Spleen (tissue), 11 donors: ENCODE data around the gene CPLX1. TPM values are rescaled to one million over a fixed set of nuclear protein-coding genes. Genes with fewer than 3 reads are reported as not detected.

ENCODE experiments used
- DNase-seq: peaks from one replicate; pipeline ENCODE4 v3.0.0-alpha.2; 2020
- H3K27ac ChIP-seq, 8 donors: fragments of 200-600 bp; sonication (generic) in 7 of 8; 1 replicate in 4 of 8; 2 replicates in 4 of 8; pipeline versions ENCODE4 v1.5.0 to v1.8.0; 2016 to 2021; ENCODE audit warnings: inconsistent platforms in 4 of 8, mild to moderate bottlenecking in 4 of 8, moderate library complexity in 1 of 8
- H3K27me3 ChIP-seq, 7 donors: fragments of 200-600 bp; sonication (generic) in 6 of 7; replicated peaks in 1 of 7; 1 replicate in 4 of 7; 2 replicates in 3 of 7; pipeline versions ENCODE4 v1.5.0 to v1.8.0; 2016 to 2021; ENCODE audit warnings: inconsistent platforms in 3 of 7, mild to moderate bottlenecking in 1 of 7
- H3K36me3 ChIP-seq, 6 donors: fragments of 200-600 bp; sonication (generic) in 5 of 6; 1 replicate in 4 of 6; 2 replicates in 2 of 6; pipeline versions ENCODE4 v1.5.0 to v1.8.0; 2016 to 2021; ENCODE audit warnings: inconsistent platforms in 2 of 6
- H3K4me1 ChIP-seq, 6 donors: fragments of 200-600 bp; sonication (generic) in 5 of 6; 1 replicate in 3 of 6; 2 replicates in 3 of 6; pipeline versions ENCODE4 v1.5.0 to v1.8.0; 2016 to 2021; ENCODE audit warnings: inconsistent platforms in 3 of 6
- H3K4me3 ChIP-seq, 8 donors: fragments of 200-600 bp; sonication (generic) in 7 of 8; 1 replicate in 4 of 8; 2 replicates in 4 of 8; pipeline versions ENCODE4 v1.5.0 to v1.8.0; 2016 to 2021; ENCODE audit warnings: inconsistent platforms in 4 of 8, mild to moderate bottlenecking in 4 of 8, moderate library complexity in 2 of 8
- H3K9me3 ChIP-seq, 8 donors: fragments of 200-600 bp; sonication (generic) in 7 of 8; 1 replicate in 4 of 8; 2 replicates in 4 of 8; pipeline versions ENCODE4 v1.5.0 to v1.8.0; 2016 to 2021; ENCODE audit warnings: inconsistent platforms in 4 of 8
- POLR2A ChIP-seq, 3 donors: fragments of 450-650 bp; IDR thresholded peaks; one replicate each; pipeline ENCODE4 v1.5.1; 2017; ENCODE audit warnings: antibody characterized with exemption in 3 of 3, mild to moderate bottlenecking in 1 of 3
- POLR2AphosphoS5 ChIP-seq, 3 donors: sonication (generic); formaldehyde crosslinking; IDR thresholded peaks; one replicate each; pipeline ENCODE4 v1.5.1; 2017; ENCODE audit warnings: antibody characterized with exemption in 3 of 3
- WGBS, 5 donors: extraction: QIAGEN DNeasy Blood & Tissue Kit in 3 of 5; methylation state at CpG; one replicate each; pipeline versions ENCODE4 v1.1.5 to v1.1.7; 2013 to 2018; 5-methylcytosine and 5-hydroxymethylcytosine counted together
- intact Hi-C: fragments of 100-400 bp; cut with DNase I; formaldehyde crosslinking; loops from one replicate; pipeline ENCODE4 v1.15.0; 2023; ENCODE audit warnings: low total_unique reads
- polyA plus RNA-seq, 3 donors: library from polyadenylated mRNA; stranded (reverse); fragments of 200-250 nt; gene quantifications; one replicate each; pipeline ENCODE4 v1.2.1, GENCODE V29; 2013
- total RNA-seq, 7 donors: library from RNA; depleted of rRNA in 3 of 7; stranded (reverse); fragments of >200 nt in 3 of 7; fragmentation: NEBNext Ultra II Directional in 4 of 7; extraction: Animal tissue kit (Norgen Biotek cat#: 25700) in 4 of 7; gene quantifications; one replicate each; pipeline versions ENCODE4 v1.1.0 to v1.2.1, GENCODE V29; 2016 to 2021
- TF ChIP-seq, protein P1 (sequence below), 11 experiments: fragments of 200-600 bp in 7 of 11; fragments of 450-650 bp in 4 of 11; sonication (generic) in 4 of 11; IDR thresholded peaks in 8 of 11; conservative IDR thresholded peaks in 3 of 11; 1 replicate in 7 of 11; 2 replicates in 4 of 11; pipeline versions ENCODE4 v1.4.0 to v1.8.0; 2016 to 2021; ENCODE audit warnings: antibody characterized with exemption in 11 of 11, inconsistent platforms in 4 of 11, mild to moderate bottlenecking in 1 of 11
- donor health status: healthy with polysubstance abuse.
- donor health status: DM: no; HTN: no; CAD: no; lungs with moderate emphysema.
- donor health status: DM: no; HTN: no; CAD: no.
- donor health status: Bipolar disorder and iron deficiency.
- donor health status: healthy.
- donor health status: DM: no; HTN: no; CAD: no.
- donor health status: DM: yes; HTN: yes; CAD: no.

The CPLX1 gene
- total and polyA plus RNA-seq, 10 donors, result 1.3 to 20.7 (median 11.5) TPM

DNA sequence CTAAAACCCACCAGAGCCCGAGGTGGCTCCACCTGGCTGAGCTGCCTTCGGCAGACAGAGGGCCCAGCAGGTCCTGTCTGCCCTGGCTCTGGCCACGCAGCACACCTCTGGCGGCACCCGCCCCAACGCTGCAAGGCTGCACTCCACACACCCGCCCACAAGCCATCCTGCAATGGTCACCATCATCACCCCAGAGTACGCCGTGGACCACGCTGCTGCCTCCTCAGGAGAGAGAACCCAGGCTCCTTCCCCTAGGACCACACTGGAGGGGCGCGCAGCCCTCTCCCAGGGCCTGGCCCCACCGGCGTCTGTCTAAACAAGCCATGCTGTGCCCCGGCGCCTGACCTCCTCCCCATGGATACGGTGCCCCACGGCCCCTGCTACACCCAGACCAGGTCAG lies 39.6 kb upstream of the CPLX1 start:
- intact Hi-C loops, result no loop called here
- WGBS, 5 donors, result 92 to 98% (median 96%) methylated on average over 10 to 18 of the region's 18 CpGs
- Histone ChIP-seq H3K36me3 (peaks cover 5 to 100% (median 84%) of the 10 kb centered on the region in 6 donors), H3K27me3 (no peaks in the 10 kb centered on the region), H3K27ac (no peak overlapping the region), H3K9me3 (no peaks in the 10 kb centered on the region), H3K4me1 (peaks cover 0 to 13% (median 11%) of the 10 kb centered on the region in 6 donors), H3K4me3 (no peak overlapping the region)
- DNase-seq, result no peak
- TF ChIP-seq POLR2AphosphoS5 (IDR thresholded peaks at IDR 0.05) (no peak), POLR2A (IDR thresholded peaks at IDR 0.05) (no peak)
- TF ChIP-seq, protein P1, sequence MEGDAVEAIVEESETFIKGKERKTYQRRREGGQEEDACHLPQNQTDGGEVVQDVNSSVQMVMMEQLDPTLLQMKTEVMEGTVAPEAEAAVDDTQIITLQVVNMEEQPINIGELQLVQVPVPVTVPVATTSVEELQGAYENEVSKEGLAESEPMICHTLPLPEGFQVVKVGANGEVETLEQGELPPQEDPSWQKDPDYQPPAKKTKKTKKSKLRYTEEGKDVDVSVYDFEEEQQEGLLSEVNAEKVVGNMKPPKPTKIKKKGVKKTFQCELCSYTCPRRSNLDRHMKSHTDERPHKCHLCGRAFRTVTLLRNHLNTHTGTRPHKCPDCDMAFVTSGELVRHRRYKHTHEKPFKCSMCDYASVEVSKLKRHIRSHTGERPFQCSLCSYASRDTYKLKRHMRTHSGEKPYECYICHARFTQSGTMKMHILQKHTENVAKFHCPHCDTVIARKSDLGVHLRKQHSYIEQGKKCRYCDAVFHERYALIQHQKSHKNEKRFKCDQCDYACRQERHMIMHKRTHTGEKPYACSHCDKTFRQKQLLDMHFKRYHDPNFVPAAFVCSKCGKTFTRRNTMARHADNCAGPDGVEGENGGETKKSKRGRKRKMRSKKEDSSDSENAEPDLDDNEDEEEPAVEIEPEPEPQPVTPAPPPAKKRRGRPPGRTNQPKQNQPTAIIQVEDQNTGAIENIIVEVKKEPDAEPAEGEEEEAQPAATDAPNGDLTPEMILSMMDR (IDR thresholded peaks at IDR 0.05 in 8 of 11, conservative IDR thresholded peaks at IDR 0.05 in 3 of 11), result no peak

DNA sequence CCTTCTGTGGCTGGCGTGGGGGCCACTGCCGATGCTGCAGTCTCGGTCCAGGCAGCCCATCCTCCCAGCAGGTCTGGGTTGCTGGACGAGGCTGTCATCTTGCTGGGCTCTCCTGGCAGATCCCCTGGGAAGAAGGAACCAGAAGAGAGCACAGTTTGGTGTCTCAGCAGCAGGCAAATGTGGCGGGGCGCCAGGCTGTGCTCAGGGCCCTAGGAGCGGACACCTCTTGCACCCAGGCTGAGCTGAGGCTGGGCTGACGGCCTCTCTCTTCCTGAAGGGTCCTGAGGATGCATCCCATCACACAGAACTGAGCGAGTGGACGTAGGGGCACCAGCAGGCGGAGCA lies 39.2 kb upstream of the CPLX1 start:
- no peak overlapping the region for H3K27ac ChIP-seq
- peaks cover 0 to 16% (median 12%) of the 10 kb centered on the region in 6 donors for H3K4me1 ChIP-seq
- no peak for TF ChIP-seq POLR2AphosphoS5 (IDR thresholded peaks at IDR 0.05)
- TF ChIP-seq, protein P1 (IDR thresholded peaks at IDR 0.05 in 8 of 11, conservative IDR thresholded peaks at IDR 0.05 in 3 of 11), result no peak
- no peak for TF ChIP-seq POLR2A (IDR thresholded peaks at IDR 0.05)
- intact Hi-C loops, result no loop called here
- peaks cover under 1 to 100% (median 84%) of the 10 kb centered on the region in 6 donors for H3K36me3 ChIP-seq
- H3K9me3 ChIP-seq, result no peaks in the 10 kb centered on the region
- DNase-seq, result no peak
- H3K27me3 ChIP-seq, result no peaks in the 10 kb centered on the region
- WGBS, 5 donors, result 95 to 97% (median 96%) methylated on average over 4 to 11 of the region's 11 CpGs
- no peak overlapping the region for H3K4me3 ChIP-seq

DNA sequence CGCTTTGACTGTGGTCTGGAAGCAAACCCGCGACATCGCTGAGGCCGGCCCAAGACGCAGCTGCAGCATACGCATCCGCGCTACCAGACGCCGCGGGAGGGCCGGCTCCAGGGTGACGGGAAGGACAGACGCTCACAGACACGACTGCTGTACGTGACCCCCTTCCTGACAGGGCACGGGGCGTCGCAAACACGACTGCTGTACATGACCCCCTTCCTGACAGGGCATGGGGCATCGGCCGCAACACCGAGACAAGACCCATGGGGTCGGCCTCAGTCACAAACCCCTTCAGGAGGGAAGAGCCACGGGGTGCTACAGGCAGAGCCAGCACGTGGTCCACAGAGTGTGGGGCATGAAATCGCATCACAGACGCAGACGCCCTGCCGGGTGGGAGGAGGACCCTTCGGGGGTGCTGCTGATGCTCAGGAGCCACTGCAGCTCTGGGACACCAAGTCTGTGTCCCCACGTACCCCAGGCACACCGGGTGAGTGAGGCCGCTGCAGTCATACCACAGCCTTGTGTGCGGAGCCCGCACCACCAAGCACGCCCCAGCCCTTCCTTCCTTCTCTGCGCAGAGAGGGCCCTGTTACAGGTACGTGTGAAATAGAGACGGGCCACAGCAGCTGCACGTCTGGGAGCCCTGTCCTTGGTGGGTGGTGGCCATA lies 38.7 kb upstream of the CPLX1 start:
- TF ChIP-seq, protein P1 (IDR thresholded peaks at IDR 0.05 in 8 of 11, conservative IDR thresholded peaks at IDR 0.05 in 3 of 11), result no peak
- TF ChIP-seq POLR2AphosphoS5 (IDR thresholded peaks at IDR 0.05), result peak in 1 of 3 donors; percentile 50

DNA sequence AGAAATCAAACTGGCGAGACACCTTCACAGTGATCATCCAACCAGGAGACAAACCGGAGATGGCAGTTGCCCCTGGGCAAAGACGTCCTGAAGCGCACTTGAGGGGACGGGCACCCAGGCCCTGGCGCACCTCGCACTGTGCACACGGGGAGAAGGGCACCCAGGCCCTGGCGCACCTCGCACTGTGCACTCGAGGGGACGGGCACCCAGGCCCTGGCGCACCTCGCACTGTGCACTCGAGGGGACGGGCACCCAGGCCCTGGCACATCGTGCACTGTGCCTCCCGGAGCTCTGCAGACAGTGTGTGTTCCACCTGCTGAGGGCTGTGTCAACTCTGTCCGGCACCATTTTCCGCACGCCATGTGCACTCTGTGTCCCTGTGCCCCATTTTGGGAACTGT lies 34.6 kb upstream of the CPLX1 start:
- Histone ChIP-seq H3K4me1 (peaks cover 0 to 16% (median 12%) of the 10 kb centered on the region in 6 donors), H3K27ac (peak overlapping the region in 1 of 8 donors; percentile 39), H3K4me3 (no peak overlapping the region), H3K36me3 (peaks cover 0 to 97% (median 78%) of the 10 kb centered on the region in 6 donors), H3K9me3 (no peaks in the 10 kb centered on the region), H3K27me3 (no peaks in the 10 kb centered on the region)
- peak; percentile 51 for DNase-seq
- TF ChIP-seq, protein P1 (IDR thresholded peaks at IDR 0.05 in 8 of 11, conservative IDR thresholded peaks at IDR 0.05 in 3 of 11), result no peak
- no peak for TF ChIP-seq POLR2AphosphoS5 (IDR thresholded peaks at IDR 0.05)
- TF ChIP-seq POLR2A (IDR thresholded peaks at IDR 0.05), result no peak
- WGBS, 5 donors, result 91 to 98% (median 97%) methylated on average over 17 to 21 of the region's 21 CpGs
- intact Hi-C loops, result no loop called here

More for the DNA sequence above, 38.7 kb upstream of the CPLX1 start:
- Histone ChIP-seq H3K27me3 (no peaks in the 10 kb centered on the region), H3K4me3 (no peak overlapping the region), H3K9me3 (no peaks in the 10 kb centered on the region), H3K27ac (no peak overlapping the region), H3K36me3 (peaks cover 0 to 100% (median 86%) of the 10 kb centered on the region in 6 donors), H3K4me1 (peaks cover 0 to 16% (median 12%) of the 10 kb centered on the region in 6 donors)
- intact Hi-C loops, result no loop called here
- 94 to 96% (median 96%) methylated on average over 34 to 42 of the region's 42 CpGs for WGBS, 5 donors
- DNase-seq, result peak; percentile 72
